ENCODE measurements around the gene NDFIP2.
"Not testable (repeated sequence)": the region's sequence is repeated elsewhere in the genome, so short reads cannot be mapped to it uniquely, and the experiment has no call there.

Gene NDFIP2

GRCh38 chr13:79560954-79561353 lies 80.0 kb downstream of the NDFIP2 start:
- TF ChIP-seq CTCF (IDR thresholded peaks at IDR 0.05; ENCODE audit: borderline replicate concordance, insufficient read depth, low read depth, low read length): no peak
- no peak overlapping the region for H3K4me3 ChIP-seq (ENCODE audit: low read depth, low read length)

DNA sequence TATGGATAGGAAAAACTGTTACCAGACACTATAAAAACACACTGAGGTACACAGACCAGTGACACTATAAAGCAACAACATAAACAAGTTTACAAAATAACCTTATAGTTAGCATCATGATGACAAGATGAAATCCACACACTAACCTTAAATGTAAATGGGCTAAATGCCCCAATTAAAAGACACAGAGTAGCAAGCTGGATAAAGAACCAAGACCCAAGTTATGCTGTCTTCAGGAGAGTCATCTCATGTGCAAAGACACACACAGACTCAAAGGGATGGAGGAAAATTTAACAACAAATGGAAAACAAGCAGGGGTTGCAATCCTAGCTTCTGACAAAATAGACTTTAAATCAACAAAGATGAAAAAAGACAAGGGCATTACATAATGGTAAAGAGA lies 81.6 kb downstream of the NDFIP2 start:
- TF ChIP-seq CTCF (IDR thresholded peaks at IDR 0.05; ENCODE audit: borderline replicate concordance, insufficient read depth, low read depth, low read length): no peak
- H3K4me3 ChIP-seq (ENCODE audit: low read depth, low read length): no peak overlapping the region

DNA sequence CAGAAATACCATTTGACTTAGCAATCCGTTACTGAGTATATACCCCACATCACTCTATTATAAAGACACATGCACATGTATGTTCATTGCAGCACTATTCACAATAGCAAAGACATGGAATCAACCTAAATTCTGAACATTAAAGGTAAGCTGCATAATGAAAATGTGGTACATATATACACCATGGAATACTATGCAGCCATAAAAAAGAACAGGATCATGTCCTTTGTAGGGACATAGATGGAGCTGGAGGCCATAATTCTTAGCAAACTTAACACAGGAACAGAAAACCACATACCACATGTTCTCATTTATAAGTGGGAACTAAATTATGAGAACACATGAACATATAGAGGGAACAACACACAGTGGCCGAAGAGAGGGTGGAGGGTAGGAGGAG lies 85.2 kb downstream of the NDFIP2 start:
- no peak for TF ChIP-seq CTCF (IDR thresholded peaks at IDR 0.05; ENCODE audit: borderline replicate concordance, insufficient read depth, low read depth, low read length)
- no peak overlapping the region for H3K4me3 ChIP-seq (ENCODE audit: low read depth, low read length)

- H3K4me3 ChIP-seq (ENCODE audit: low read depth, low read length): no peak overlapping the region
- TF ChIP-seq CTCF (IDR thresholded peaks at IDR 0.05; ENCODE audit: borderline replicate concordance, insufficient read depth, low read depth, low read length): no peak
Observed at GRCh38 chr13:79571147-79571546, 90.2 kb downstream of the NDFIP2 start.

- H3K4me3 ChIP-seq (ENCODE audit: low read depth, low read length): not testable (repeated sequence)
Observed at GRCh38 chr13:79573892-79574291, 92.9 kb downstream of the NDFIP2 start.

GRCh38 chr13:79581870-79582315 lies 100.9 kb downstream of the NDFIP2 start:
- H3K4me3 ChIP-seq (ENCODE audit: low read depth, low read length): no peak overlapping the region
- TF ChIP-seq CTCF (IDR thresholded peaks at IDR 0.05; ENCODE audit: borderline replicate concordance, insufficient read depth, low read depth, low read length): no peak

- no peak for TF ChIP-seq CTCF (IDR thresholded peaks at IDR 0.05; ENCODE audit: borderline replicate concordance, insufficient read depth, low read depth, low read length)
- no peak overlapping the region for H3K4me3 ChIP-seq (ENCODE audit: low read depth, low read length)
Observed at GRCh38 chr13:79582896-79583295, 101.9 kb downstream of the NDFIP2 start.

DNA sequence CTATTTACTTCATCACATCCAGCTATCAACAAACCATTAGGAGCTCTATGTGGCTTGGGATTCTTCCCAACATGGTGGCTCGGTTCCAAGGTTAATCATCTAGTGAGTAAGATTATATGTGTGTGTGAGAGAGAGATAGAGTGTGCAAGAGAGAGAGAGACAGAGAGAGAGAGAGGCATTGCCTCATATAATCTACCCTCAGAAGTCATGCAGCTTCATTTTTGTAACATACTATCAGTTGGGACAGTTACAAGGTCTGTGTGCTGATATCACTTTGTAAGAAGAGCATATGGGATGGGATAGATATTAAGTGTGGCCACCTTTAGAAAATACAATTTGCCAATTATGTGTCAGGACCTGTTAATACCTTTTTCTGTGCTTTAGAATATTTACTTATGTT lies 104.1 kb downstream of the NDFIP2 start:
- no peak for TF ChIP-seq CTCF (IDR thresholded peaks at IDR 0.05; ENCODE audit: borderline replicate concordance, insufficient read depth, low read depth, low read length)
- H3K4me3 ChIP-seq (ENCODE audit: low read depth, low read length): no peak overlapping the region

Measured in GM12875 (cell line).